ENCODE results near the gene FOXC1. TPM values are rescaled to one million over a fixed set of nuclear protein-coding genes. Genes with fewer than 3 reads are reported as not detected.

The FOXC1 gene
- total and polyA plus RNA-seq, 2 of the 13 experiments (the other 11 are each of a cell fraction or from before 2014, with no cell fraction given), result 0.44 to 0.55 TPM

DNA sequence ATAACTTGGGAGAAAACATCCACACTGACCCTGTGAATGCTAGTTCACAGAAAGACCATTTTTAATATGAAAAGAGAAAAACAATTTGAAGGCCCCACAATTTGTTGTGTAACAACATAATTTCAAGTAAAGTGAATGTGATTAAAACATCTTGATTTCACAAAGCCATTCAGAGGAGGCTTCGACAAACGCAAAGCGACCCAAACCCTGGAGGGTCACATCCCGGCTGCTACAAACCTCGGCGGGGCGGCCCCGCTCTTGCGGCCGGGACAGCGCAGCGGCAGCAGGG lies 14.0 kb downstream of the FOXC1 start:
- H3K9ac ChIP-seq (ENCODE audit: insufficient read depth, low read depth, low read length), result no peak overlapping the region
- H3K9me3 ChIP-seq (ENCODE audit: low read length), result no peaks in the 10 kb centered on the region
- in situ Hi-C loops (cut with HindIII; ENCODE audit: extremely low pct_ligation_motif_present, low pct_unique_long_range_greater_than_20kb) (no loop called here), intact Hi-C loops (cut with micrococcal nuclease; ENCODE audit: unreplicated experiment) (no loop called here)
- no peak overlapping the region for H3K4me2 ChIP-seq (ENCODE audit: low read depth, low read length)
- no peak overlapping the region for H2AFZ ChIP-seq (ENCODE audit: low read length)
- WGBS (ENCODE audit: low lambda C conversion rate), result over 99% methylated on average over 12 of the region's 12 CpGs
- H3K36me3 ChIP-seq (replicated peaks in 1 of 2; ENCODE audit: control insufficient read depth in 1 of 2, insufficient read depth in 2 of 2, low read length in 2 of 2), result peaks cover 4 to 34% of the 10 kb centered on the region in 2 experiments
- no peak for FAIRE-seq
- no peak for ATAC-seq
- CTCF ChIA-PET (ENCODE audit: low intra/inter-chr PET ratio, low total read pairs), result no interaction called here
- POLR2A ChIA-PET, result no interaction called here
- no peaks in the 10 kb centered on the region for H3K79me2 ChIP-seq (ENCODE audit: insufficient read depth, low read length)
- H3K4me3 ChIP-seq (replicated peaks in 1 of 3; ENCODE audit: insufficient read depth in 1 of 3, low read depth in 2 of 3, low read length in 3 of 3), result no peak overlapping the region
- H3K27ac ChIP-seq (ENCODE audit: extremely low read length, insufficient read depth, low read length), result no peak overlapping the region
- no peaks in the 10 kb centered on the region; the same call in 1 of the 2 replicates for H4K20me1 ChIP-seq (ENCODE audit: insufficient read depth, low read length)
- H3K4me1 ChIP-seq (ENCODE audit: insufficient read depth, low read length), result no peaks in the 10 kb centered on the region
- no peaks in the 10 kb centered on the region for H3K27me3 ChIP-seq (ENCODE audit: control insufficient read depth in 1 of 2, insufficient read depth in 2 of 2, low read length in 2 of 2)
- no TSS peak for BruUV-seq (replicated peaks)
- no peak for TF ChIP-seq FOXJ3 (CRISPR knock-in tag; IDR thresholded peaks at IDR 0.05; ENCODE audit: borderline replicate concordance)
- no peak for TF ChIP-seq PHF8 (CRISPR knock-in tag; IDR thresholded peaks at IDR 0.05)
- TF ChIP-seq ZFYVE20 (CRISPR knock-in tag; IDR thresholded peaks at IDR 0.05; ENCODE audit: borderline replicate concordance, low read depth), result no peak
- TF ChIP-seq, protein P1, sequence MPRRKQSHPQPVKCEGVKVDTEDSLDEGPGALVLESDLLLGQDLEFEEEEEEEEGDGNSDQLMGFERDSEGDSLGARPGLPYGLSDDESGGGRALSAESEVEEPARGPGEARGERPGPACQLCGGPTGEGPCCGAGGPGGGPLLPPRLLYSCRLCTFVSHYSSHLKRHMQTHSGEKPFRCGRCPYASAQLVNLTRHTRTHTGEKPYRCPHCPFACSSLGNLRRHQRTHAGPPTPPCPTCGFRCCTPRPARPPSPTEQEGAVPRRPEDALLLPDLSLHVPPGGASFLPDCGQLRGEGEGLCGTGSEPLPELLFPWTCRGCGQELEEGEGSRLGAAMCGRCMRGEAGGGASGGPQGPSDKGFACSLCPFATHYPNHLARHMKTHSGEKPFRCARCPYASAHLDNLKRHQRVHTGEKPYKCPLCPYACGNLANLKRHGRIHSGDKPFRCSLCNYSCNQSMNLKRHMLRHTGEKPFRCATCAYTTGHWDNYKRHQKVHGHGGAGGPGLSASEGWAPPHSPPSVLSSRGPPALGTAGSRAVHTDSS (CRISPR knock-in tag; conservative IDR thresholded peaks at IDR 0.05), result no peak
- no peak for TF ChIP-seq RBFOX2 (IDR thresholded peaks at IDR 0.05; ENCODE audit: low read depth, low read length)
- no peak for TF ChIP-seq ZNF256 (CRISPR knock-in tag; conservative IDR thresholded peaks at IDR 0.05)
- TF ChIP-seq, protein P2, sequence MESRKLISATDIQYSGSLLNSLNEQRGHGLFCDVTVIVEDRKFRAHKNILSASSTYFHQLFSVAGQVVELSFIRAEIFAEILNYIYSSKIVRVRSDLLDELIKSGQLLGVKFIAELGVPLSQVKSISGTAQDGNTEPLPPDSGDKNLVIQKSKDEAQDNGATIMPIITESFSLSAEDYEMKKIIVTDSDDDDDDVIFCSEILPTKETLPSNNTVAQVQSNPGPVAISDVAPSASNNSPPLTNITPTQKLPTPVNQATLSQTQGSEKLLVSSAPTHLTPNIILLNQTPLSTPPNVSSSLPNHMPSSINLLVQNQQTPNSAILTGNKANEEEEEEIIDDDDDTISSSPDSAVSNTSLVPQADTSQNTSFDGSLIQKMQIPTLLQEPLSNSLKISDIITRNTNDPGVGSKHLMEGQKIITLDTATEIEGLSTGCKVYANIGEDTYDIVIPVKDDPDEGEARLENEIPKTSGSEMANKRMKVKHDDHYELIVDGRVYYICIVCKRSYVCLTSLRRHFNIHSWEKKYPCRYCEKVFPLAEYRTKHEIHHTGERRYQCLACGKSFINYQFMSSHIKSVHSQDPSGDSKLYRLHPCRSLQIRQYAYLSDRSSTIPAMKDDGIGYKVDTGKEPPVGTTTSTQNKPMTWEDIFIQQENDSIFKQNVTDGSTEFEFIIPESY (CRISPR knock-in tag; IDR thresholded peaks at IDR 0.05), result no peak
- no peak for TF ChIP-seq HOXD1 (CRISPR knock-in tag; IDR thresholded peaks at IDR 0.05)
- no peak for TF ChIP-seq NR2F2 (IDR thresholded peaks at IDR 0.05; ENCODE audit: borderline replicate concordance, low read depth)
- TF ChIP-seq CEBPB (IDR thresholded peaks at IDR 0.05; ENCODE audit: borderline replicate concordance, low read depth, low read length), result no peak
- TF ChIP-seq THAP7 (CRISPR knock-in tag; IDR thresholded peaks at IDR 0.05), result no peak
- TF ChIP-seq ZNF205 (CRISPR knock-in tag; IDR thresholded peaks at IDR 0.05), result no peak
- no peak for DNase-seq (ENCODE audit: low spot score)

All from HepG2 (cell line).